GM12801 (cell line): Measurements from ENCODE around the gene BEX3.

ENCODE experiments used
- CTCF ChIP-seq: IDR thresholded peaks from one replicate; pipeline ENCODE4 v1.5.1; 2011; ENCODE audit warnings: control low read depth; ENCODE audit not compliant: insufficient read length; ENCODE audit errors: extremely low read depth

The BEX3 gene

DNA sequence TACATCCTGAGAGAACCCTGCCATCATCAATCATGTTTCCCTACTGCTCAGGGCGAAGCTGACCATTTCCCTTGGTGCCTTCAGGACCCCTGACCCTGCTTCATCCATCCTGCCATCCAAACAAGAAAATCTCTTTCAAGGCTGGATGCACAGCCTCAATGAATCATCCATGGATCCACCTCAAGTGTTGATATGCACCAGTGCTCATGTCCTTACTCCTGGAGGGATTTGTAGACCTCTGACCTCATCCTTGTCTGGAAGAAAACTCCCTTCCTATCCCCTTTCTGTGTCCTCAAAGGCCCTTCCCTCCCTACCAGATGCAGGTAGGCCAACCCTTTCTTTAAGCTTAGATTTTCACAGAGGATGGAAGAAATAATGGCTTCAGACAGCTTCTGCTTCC lies 24.6 kb downstream of the BEX3 start:
- no peak for TF ChIP-seq CTCF

GRCh38 chrX:103404231-103405008 lies 28.1 kb downstream of the BEX3 start:
- TF ChIP-seq CTCF: no peak

DNA sequence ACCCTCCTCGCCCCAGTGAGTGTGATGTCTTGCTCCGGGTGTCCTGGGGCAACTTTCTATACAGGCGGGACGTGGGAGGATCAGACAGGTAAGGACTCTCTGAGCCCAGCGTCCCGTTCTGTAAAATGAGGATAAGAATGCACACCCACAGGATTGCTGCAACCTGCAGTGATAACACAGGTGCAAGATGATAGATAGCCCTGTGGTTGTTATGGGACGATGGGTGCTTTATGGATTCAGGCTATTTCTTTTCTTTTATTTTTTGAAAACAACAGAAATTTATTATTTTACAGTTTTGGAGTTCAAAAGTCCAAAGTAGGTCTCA lies 28.6 kb downstream of the BEX3 start:
- TF ChIP-seq CTCF: no peak

- TF ChIP-seq CTCF: no peak
Measured at GRCh38 chrX:103406256-103406655, 29.9 kb downstream of the BEX3 start.

GRCh38 chrX:103407776-103408175 lies 31.4 kb downstream of the BEX3 start:
- no peak for TF ChIP-seq CTCF

DNA sequence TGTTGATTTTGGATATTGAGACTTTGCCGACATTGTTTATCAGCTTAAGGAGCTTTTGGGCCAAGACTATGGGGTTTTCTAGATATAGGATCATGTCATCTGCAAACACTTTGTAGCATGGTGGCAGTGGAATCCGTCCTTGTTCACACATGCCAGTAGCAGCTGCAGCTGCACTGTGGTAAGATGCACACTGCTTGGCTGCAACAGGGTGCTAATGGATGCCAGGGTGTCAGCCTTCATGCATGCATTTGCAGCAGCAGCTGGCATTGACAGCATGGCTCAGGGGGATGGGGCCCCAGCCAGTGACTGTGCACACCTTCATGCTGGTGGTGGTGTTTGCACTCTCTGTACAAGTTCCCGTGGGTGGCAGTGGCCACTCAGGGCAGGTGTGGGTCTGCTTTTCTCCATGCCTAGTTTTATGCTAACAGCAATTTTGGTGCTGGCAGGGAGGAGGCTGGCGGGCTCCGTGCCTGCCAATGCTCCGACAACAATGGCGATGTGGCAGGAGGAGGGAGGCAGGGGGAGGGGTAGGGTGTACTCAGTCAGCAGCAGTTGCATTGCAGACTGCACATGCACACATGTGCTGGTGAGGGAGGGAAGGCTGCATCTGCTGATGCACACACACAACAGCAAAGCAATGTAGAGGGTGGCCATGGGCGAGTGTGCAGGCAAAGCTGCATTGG lies 37.5 kb downstream of the BEX3 start:
- TF ChIP-seq CTCF: no peak

DNA sequence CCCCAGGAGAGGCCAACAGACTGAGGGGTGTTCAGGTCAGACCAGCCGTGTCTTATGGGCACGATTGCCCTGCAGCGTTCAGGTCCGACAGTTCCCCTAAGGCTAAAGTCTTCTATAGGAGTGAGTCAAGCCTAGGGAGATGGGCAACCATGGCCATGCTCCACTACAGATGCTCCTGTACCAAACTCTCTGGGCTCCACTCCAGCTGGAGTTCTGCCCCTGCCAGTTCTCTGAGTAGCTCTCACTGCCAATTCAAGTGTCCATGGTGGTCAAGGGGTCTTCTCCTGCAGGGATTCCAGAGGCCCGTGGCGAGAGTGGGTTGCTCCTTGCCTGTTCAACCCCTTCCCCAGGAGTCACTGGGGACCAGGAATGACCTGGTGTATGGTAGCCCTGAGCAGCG lies 38.2 kb downstream of the BEX3 start:
- no peak for TF ChIP-seq CTCF
